KMS-11 (cell line): ENCODE data around the gene WNT7A.
"Not testable (repeated sequence)": the region's sequence is repeated elsewhere in the genome, so short reads cannot be mapped to it uniquely, and the experiment has no call there.

Experiments used
- H2AFZ ChIP-seq: fragments of 200-600 bp; sonication (generic); 2 replicates; pipeline ENCODE4 v1.6.1; 2016; ENCODE audit warnings: antibody characterized with exemption, mixed run types, low read depth
- H3K27ac ChIP-seq: fragments of 200-600 bp; sonication (generic); 2 replicates; pipeline ENCODE4 v1.6.1; 2016; ENCODE audit warnings: mild to moderate bottlenecking, mixed run types
- H3K27me3 ChIP-seq: fragments of 200-600 bp; sonication (generic); 2 replicates; pipeline ENCODE4 v1.6.1; 2017; ENCODE audit warnings: mild to moderate bottlenecking, low read depth, mixed run types, moderate library complexity; ENCODE audit not compliant: insufficient read depth
- H3K36me3 ChIP-seq: fragments of 200-600 bp; sonication (generic); 2 replicates; pipeline ENCODE4 v1.6.1; 2017; ENCODE audit warnings: mild to moderate bottlenecking, mixed run types; ENCODE audit not compliant: insufficient read depth
- H3K4me1 ChIP-seq: fragments of 200-600 bp; sonication (generic); 2 replicates; pipeline ENCODE4 v1.6.1; 2016; ENCODE audit warnings: mild to moderate bottlenecking, low read depth, mixed run types; ENCODE audit not compliant: poor library complexity, severe bottlenecking
- H3K4me2 ChIP-seq: fragments of 200-600 bp; sonication (generic); 2 replicates; pipeline ENCODE4 v1.7.0; 2016; ENCODE audit warnings: mild to moderate bottlenecking, mixed run types
- H3K4me3 ChIP-seq: fragments of 200-600 bp; sonication (generic); IDR thresholded peaks from 2 replicates; pipeline ENCODE4 v1.6.1; 2017; ENCODE audit warnings: low read depth, low read length, mixed read lengths; ENCODE audit not compliant: insufficient read depth
- H3K79me2 ChIP-seq: fragments of 200-600 bp; sonication (generic); 2 replicates; pipeline ENCODE4 v1.6.1; 2016; ENCODE audit warnings: low read depth, mixed run types; ENCODE audit not compliant: insufficient read depth
- H3K9ac ChIP-seq: fragments of 200-600 bp; sonication (generic); 2 replicates; pipeline ENCODE4 v1.6.1; 2016; ENCODE audit warnings: mild to moderate bottlenecking, mixed run types
- H4K20me1 ChIP-seq: fragments of 200-600 bp; sonication (generic); 2 replicates; pipeline ENCODE4 v1.6.1; 2016; ENCODE audit warnings: mild to moderate bottlenecking, mixed run types; ENCODE audit not compliant: insufficient read depth
- TF ChIP-seq, protein P1 (sequence below): fragments of 200-600 bp; sonication (generic); conservative IDR thresholded peaks from 2 replicates; pipeline ENCODE4 v1.6.1; 2017; ENCODE audit warnings: low read depth, mild to moderate bottlenecking, antibody characterized with exemption, low read length, moderate library complexity, mixed read lengths

Gene WNT7A

DNA sequence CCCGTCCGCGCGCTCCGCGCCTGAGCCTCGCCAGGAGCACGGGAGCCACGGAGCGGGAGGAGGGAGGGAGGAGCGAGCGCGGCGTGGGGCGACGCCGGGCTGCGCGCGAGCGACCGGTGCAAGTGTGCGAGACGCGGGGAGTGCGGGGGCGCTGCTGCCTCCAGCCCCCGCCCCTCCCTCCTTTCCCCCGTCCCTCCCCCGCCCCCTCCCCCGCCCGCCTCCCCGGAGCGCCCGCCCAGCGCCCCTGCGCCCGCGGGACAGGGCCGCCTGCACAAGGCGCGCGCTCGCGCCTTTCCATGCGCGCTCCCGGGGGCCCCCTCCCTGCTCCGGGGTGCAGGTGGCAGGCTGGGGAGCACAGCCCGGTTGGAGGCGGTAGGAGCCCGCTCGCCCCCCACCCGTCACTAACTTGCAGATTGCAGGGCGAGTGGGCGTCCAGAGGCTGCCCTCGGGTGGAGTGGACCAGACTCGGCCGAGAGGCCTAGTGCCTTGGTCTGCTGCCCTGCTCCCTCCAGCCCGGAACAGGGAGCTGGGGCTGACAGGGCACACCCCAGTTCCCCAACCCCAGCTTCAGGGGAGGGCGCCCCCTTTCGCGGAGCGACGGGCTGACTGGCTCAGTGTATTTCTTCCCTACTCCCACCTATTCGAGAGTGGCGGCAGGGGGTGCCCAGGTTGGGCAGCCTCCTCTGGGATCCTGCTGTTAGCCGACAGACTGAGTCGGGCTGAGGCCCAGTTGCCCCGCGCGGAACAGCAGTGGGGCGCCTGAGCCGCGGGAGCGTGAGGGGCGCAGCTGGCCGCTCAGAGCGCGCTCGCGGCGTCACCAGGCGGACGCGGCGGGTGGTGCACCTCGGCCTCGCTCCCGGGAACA lies at the start of gene WNT7A:
Gene WNT7A (minus strand): TSS at position 126 of the 865 bp plus-strand sequence. CDS start 255 bp downstream, outside the sequence.
- no peaks in the 10 kb centered on the region for H3K27me3 ChIP-seq
- no peak within 1 kb of the TSS for H2AFZ ChIP-seq
- no peak within 1 kb of the TSS for H3K4me2 ChIP-seq

DNA sequence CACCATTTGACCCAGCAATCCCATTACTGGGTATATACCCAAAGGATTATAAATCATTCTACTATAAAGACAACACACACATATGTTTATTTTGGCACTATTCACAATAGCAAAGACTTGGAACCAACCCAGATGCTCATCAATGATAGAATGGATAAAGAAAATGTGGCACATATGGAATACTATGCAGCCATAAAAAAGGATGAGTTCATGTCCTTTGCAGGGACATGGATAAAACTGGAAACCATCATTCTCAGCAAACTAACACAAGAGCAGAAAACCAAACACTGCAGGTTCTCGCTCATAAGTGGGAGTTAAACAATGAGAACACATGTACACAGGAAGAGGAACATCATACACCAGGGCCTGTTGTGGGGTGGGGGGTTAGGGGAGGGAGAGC lies 48.9 kb upstream of the WNT7A start:
- H3K9ac ChIP-seq, H3K27ac ChIP-seq, H2AFZ ChIP-seq, H4K20me1 ChIP-seq, H3K4me1 ChIP-seq, H3K4me2 ChIP-seq, H3K36me3 ChIP-seq, H3K79me2 ChIP-seq, H3K27me3 ChIP-seq, H3K4me3 ChIP-seq: not testable (repeated sequence)

More for the DNA sequence above, at the start of gene WNT7A:
- Histone ChIP-seq H3K4me1 (no peaks in the 10 kb centered on the region), H3K27ac (no peak within 1 kb of the TSS), H3K79me2 (no peaks in the 10 kb centered on the region), H3K36me3 (no peaks in the 10 kb centered on the region), H4K20me1 (no peaks in the 10 kb centered on the region), H3K4me3 (no peak within 1 kb of the TSS), H3K9ac (no peak within 1 kb of the TSS)
- TF ChIP-seq, protein P1, sequence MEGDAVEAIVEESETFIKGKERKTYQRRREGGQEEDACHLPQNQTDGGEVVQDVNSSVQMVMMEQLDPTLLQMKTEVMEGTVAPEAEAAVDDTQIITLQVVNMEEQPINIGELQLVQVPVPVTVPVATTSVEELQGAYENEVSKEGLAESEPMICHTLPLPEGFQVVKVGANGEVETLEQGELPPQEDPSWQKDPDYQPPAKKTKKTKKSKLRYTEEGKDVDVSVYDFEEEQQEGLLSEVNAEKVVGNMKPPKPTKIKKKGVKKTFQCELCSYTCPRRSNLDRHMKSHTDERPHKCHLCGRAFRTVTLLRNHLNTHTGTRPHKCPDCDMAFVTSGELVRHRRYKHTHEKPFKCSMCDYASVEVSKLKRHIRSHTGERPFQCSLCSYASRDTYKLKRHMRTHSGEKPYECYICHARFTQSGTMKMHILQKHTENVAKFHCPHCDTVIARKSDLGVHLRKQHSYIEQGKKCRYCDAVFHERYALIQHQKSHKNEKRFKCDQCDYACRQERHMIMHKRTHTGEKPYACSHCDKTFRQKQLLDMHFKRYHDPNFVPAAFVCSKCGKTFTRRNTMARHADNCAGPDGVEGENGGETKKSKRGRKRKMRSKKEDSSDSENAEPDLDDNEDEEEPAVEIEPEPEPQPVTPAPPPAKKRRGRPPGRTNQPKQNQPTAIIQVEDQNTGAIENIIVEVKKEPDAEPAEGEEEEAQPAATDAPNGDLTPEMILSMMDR, result no peak

DNA sequence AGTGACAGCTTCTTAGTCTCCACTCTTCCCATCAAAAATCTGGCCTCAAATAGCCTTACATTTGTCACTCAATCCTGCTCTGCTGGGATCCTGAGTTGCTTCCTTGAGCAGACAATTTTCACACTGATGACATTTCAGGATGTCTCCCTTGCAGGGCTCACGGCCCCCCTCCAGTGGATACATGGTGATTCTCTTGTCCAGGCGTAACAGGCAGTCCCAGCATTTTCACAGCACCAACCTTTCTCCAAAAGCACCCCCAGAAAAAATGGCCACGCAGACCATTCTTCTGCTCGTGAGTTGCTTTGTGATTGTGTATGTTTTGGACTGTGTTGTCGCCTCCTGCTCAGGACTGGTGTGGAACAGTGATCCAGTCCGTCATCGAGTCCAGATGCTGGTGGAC lies 47.4 kb upstream of the WNT7A start:
- H3K9ac ChIP-seq, result no peak overlapping the region

DNA sequence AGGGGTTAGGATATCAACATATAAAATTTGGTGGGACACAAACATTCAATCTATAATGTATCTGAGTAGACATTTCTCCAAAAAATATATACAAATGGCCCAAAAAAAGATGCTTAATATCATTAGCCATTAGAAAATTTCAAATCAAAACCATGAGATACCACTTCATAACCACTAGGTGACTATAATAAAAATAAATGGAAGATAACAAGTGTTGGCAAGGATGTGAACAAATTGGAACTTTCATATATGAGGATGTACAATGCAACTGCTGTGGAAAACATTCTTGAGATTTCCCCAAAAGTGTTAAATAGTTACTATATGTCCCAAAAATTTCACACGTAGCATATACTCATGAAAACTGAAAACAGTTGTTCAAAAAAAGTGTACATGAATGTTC lies 36.5 kb upstream of the WNT7A start:
- Histone ChIP-seq H3K36me3 (no peaks in the 10 kb centered on the region), H2AFZ (no peak overlapping the region), H3K4me3 (no peak overlapping the region), H4K20me1 (no peaks in the 10 kb centered on the region), H3K79me2 (no peaks in the 10 kb centered on the region), H3K9ac (no peak overlapping the region), H3K4me2 (no peak overlapping the region), H3K27me3 (no peaks in the 10 kb centered on the region), H3K4me1 (no peaks in the 10 kb centered on the region), H3K27ac (no peak overlapping the region)
- TF ChIP-seq, protein P1, result no peak

More for the DNA sequence above, 47.4 kb upstream of the WNT7A start:
- Histone ChIP-seq H3K4me1 (no peaks in the 10 kb centered on the region), H4K20me1 (no peaks in the 10 kb centered on the region), H3K27me3 (no peaks in the 10 kb centered on the region), H2AFZ (no peak overlapping the region), H3K4me3 (no peak overlapping the region), H3K36me3 (no peaks in the 10 kb centered on the region), H3K27ac (no peak overlapping the region), H3K79me2 (no peaks in the 10 kb centered on the region), H3K4me2 (no peak overlapping the region)
- TF ChIP-seq, protein P1, result no peak

DNA sequence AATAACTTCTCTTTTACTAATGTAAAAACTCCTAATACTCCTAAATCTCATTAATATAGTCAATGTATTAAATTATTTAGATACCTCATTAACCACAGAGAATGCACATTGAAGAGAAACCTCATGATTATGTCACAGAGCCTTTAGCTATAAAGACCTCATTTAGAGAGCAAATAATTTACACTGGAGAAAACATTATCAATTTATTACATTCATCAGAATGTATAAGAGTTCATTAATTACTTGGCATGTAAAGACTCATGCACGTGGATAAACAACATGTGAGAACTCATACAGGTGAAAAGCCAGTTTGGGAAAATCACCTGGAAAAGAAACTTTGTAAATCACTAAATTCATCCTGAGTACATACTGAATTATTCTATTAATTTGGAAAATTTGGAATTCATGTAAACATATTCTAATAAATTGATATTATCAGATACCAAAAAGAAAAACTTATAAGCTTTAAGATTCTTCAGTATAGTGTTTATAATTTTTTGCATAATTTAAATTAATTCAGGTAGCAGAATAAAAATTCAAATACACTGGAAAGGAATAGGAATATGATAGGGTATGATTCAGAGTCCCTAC lies 22.9 kb upstream of the WNT7A start:
- no peaks in the 10 kb centered on the region for H3K79me2 ChIP-seq
- H2AFZ ChIP-seq, result no peak overlapping the region
- no peak overlapping the region for H3K9ac ChIP-seq
- no peak overlapping the region for H3K27ac ChIP-seq
- TF ChIP-seq, protein P1, result no peak
- H3K4me2 ChIP-seq, result no peak overlapping the region
- H3K4me1 ChIP-seq, result no peaks in the 10 kb centered on the region
- no peaks in the 10 kb centered on the region for H3K36me3 ChIP-seq
- H4K20me1 ChIP-seq, result no peaks in the 10 kb centered on the region
- H3K27me3 ChIP-seq, result no peaks in the 10 kb centered on the region
- no peak overlapping the region for H3K4me3 ChIP-seq
